SW480 (cell line): Measurements from ENCODE around the gene TTLL5.

Experiments used
- DNase-seq: peaks from one replicate; pipeline ENCODE4 v3.0.0-alpha.2; 2016; ENCODE audit warnings: low spot score

The TTLL5 gene

GRCh38 chr14:75961662-75962061 is 300.6 kb downstream of the TTLL5 start:
- DNase-seq, result no peak

GRCh38 chr14:75967866-75968265 is 306.8 kb downstream of the TTLL5 start:
- no peak for DNase-seq

GRCh38 chr14:75968456-75968855 is 307.4 kb downstream of the TTLL5 start:
- no peak for DNase-seq

- DNase-seq, result no peak
These were observed 308.1 kb downstream of the TTLL5 start for GRCh38 chr14:75969126-75969525.

- DNase-seq, result no peak
These were observed 308.8 kb downstream of the TTLL5 start for GRCh38 chr14:75969891-75970290.

GRCh38 chr14:75970989-75971388 is 309.9 kb downstream of the TTLL5 start:
- DNase-seq, result no peak

GRCh38 chr14:75971509-75971908 is 310.5 kb downstream of the TTLL5 start:
- DNase-seq, result no peak

- DNase-seq, result no peak
These were observed 311.9 kb downstream of the TTLL5 start for GRCh38 chr14:75972801-75973421.

GRCh38 chr14:75976826-75977581 is 316.0 kb downstream of the TTLL5 start:
- no peak for DNase-seq

GRCh38 chr14:75977582-75977943 is 316.5 kb downstream of the TTLL5 start:
- no peak for DNase-seq

- no peak for DNase-seq
These were observed 317.2 kb downstream of the TTLL5 start for GRCh38 chr14:75978249-75978731.

- DNase-seq, result no peak
These were observed 318.1 kb downstream of the TTLL5 start for GRCh38 chr14:75979071-75979571.

GRCh38 chr14:75979648-75980565 is 318.9 kb downstream of the TTLL5 start:
- DNase-seq, result no peak

GRCh38 chr14:75980856-75981255 is 319.8 kb downstream of the TTLL5 start:
- DNase-seq, result no peak

GRCh38 chr14:75981426-75982265 is 320.6 kb downstream of the TTLL5 start, which contains the start of gene TGFB3:
TGFB3 (minus strand) TSS chr14:75981995; CDS start chr14:75980893, 1,102 bp downstream.
- DNase-seq, result peak; percentile 84

- DNase-seq, result peak; percentile 80
These were observed 321.4 kb downstream of the TTLL5 start for GRCh38 chr14:75982266-75983018.

- DNase-seq, result no peak
These were observed 321.9 kb downstream of the TTLL5 start for GRCh38 chr14:75983019-75983358.

- no peak for DNase-seq
These were observed 323.6 kb downstream of the TTLL5 start for GRCh38 chr14:75984674-75985073.

GRCh38 chr14:75985618-75986438 is 324.8 kb downstream of the TTLL5 start, which contains the start of gene IFT43:
IFT43 (plus strand) TSS chr14:75985763; CDS start chr14:75985787, 24 bp downstream.
- peak; percentile 79 for DNase-seq

GRCh38 chr14:75986439-75986765 is 325.4 kb downstream of the TTLL5 start:
- DNase-seq, result no peak
